GM12801 (cell line): Measurements from ENCODE around the gene TBXA2R.

Source experiments
- CTCF ChIP-seq: IDR thresholded peaks from one replicate; pipeline ENCODE4 v1.5.1; 2011; ENCODE audit warnings: control low read depth; ENCODE audit not compliant: insufficient read length; ENCODE audit errors: extremely low read depth

Gene TBXA2R

GRCh38 chr19:3637621-3638020, 30.9 kb upstream of the TBXA2R start:
- no peak for TF ChIP-seq CTCF

GRCh38 chr19:3636962-3637361, 30.3 kb upstream of the TBXA2R start:
- TF ChIP-seq CTCF, result no peak

- no peak for TF ChIP-seq CTCF
These were observed 29.8 kb upstream of the TBXA2R start for GRCh38 chr19:3636506-3636905.

GRCh38 chr19:3634496-3635045, 27.9 kb upstream of the TBXA2R start:
- no peak for TF ChIP-seq CTCF

GRCh38 chr19:3633559-3633988, 26.9 kb upstream of the TBXA2R start:
- no peak for TF ChIP-seq CTCF

- TF ChIP-seq CTCF, result no peak
These were observed 26.3 kb upstream of the TBXA2R start for GRCh38 chr19:3632739-3633558.

GRCh38 chr19:3632098-3632497, 25.4 kb upstream of the TBXA2R start:
- no peak for TF ChIP-seq CTCF
